ENCODE data around the gene NR6A1.
"Not testable (repeated sequence)": the region's sequence is repeated elsewhere in the genome, so short reads cannot be mapped to it uniquely, and the experiment has no call there.

NR6A1 gene

DNA sequence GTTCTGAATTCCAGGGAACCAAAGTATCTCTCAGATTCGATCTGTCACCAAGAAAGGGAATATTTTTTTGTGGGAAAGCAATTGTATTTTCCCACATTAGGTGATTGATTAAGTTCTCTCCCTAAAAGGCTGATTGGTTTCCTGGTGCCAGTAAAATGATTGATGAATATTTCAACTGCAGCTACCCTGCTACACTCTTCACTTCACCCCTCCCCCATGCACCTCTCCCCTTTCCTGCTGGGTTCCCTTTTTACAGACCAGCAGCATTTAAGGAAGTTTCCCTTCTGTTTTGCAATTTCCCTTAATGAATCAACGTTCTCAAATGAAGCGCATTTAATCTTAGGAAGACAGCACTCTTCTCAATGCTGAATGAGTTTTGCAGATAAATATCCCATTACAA, 13.1 kb downstream of the NR6A1 start:
- DNase-seq = no peak

- DNase-seq = no peak
Measured at GRCh38 chr9:124757616-124758015, 13.5 kb downstream of the NR6A1 start.

DNA sequence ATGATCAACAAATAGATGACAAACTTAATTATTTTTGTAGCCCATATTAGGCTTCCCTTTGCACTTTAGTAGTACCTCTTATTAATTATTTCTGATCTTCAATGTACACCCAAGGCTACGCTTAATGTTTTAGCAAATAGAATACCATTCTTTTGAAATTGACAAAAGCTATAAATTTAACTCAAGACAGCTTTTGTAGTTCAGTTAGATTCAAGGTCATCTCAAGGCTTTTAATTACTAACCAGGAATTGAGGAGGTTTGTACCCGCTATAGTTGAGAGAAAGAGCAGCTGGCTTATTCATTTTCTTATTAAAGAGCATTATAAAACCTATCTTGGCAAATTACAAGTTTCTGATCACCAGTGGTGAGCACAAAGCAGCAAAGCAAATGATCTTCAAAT, 15.1 kb downstream of the NR6A1 start:
- no peak for DNase-seq

DNA sequence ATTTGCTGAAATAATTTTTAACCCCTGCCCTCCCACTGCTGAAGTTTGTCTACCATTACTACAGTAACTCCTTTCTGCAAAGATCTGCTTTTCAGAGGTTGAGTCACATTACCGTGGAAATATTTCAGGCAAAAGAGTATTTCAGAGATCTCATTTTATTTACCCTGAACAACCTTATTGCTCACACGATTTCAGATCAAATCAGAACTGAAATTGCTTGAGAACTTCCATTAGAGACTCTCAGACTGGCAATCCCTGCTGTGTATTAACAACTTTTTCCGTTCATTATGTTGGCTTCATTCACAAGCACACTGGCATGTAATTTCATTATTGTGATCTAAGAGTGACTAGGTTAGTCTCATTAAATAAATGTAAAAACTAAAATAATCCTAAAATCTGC, 16.1 kb downstream of the NR6A1 start:
- DNase-seq = no peak

DNA sequence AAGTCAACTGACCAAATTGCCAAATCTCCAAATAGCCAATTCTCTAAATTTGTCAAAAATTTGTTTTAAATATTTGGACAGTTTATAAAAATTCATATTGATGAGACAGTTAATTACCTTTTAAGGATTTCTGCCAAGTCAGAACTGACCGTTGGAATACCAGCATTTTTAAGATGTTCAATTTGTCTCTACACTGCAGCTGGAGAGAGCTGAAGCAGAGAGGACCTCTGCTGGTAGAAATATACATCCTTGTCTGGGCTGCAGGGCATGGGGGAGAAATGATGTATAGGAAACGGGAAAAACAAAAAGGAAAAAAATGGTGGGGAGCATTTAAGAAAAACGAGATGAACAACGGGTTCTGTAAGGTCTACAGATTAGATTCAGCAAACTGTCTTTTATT, 16.8 kb downstream of the NR6A1 start:
- DNase-seq = no peak

DNA sequence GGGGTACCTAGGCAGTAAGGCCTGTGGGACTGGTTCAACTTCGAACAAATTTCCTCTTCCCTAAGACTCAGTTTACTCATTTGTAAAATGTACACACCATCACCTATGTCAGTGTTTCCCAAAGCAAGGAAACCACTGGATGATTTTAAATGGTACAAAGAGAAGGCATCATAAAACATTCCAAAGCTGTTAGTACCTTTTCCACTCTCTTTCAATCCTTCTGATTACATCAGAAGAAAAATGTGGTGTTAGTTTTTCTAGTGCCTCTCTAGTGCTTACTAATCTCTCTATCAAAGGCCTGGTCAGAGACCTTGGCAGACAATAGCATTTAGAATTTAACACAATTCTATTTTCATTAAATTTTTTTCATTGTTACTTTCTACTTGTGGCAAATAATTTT, 18.1 kb downstream of the NR6A1 start:
- DNase-seq = no peak

DNA sequence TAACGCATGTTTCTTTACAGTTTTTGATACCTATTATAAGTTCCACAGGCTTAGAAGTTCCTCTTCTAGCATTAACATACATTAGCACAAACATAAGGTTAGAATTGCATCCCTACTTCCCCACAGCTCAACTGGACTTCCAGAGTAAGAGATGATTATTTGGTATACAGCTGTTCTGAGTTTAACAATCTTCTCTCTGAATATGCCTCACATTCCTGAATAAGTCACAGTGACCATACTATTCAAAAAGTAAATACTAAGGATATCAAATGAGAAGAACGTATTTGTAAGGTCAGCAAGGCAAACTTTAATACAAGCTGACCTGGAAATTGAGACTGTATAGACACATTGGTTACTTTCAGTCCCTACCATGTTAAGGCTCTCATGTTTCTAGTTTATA, 21.3 kb downstream of the NR6A1 start:
- no peak for DNase-seq

GRCh38 chr9:124749284-124749683, 21.8 kb downstream of the NR6A1 start:
- DNase-seq = no peak

GRCh38 chr9:124747065-124747464, 24.0 kb downstream of the NR6A1 start:
- DNase-seq = no peak

DNA sequence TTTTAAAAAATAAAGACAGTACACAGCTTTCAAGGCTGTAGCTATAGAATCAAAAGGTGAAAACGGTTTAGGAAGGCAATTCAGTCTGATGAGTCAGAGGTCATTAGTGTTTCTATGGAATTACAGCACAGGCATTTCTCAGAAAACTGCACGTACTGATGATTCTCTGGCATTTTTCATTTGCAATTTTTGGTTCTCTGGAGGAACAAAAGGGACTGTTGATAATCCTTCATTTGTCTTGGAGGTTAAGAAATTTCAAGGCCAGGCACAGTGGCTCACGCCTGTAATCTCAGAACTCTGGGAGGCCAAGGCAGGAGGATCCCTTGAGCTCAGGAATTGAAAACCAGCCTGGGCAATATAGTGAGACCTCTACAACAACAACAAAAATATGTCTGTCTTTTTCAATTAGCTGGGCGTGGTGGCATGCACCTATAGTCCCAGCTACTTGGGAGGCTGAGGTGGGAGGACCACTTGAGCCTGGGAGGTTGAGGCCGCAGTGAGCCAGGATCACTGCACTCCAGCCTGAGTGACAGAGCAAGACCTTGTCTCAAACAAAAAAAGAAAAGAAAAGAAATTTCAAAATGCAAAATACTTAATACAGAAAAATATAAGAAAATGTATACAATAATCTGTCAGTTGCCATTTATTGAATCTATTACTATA, 27.3 kb downstream of the NR6A1 start:
- no peak for DNase-seq

DNA sequence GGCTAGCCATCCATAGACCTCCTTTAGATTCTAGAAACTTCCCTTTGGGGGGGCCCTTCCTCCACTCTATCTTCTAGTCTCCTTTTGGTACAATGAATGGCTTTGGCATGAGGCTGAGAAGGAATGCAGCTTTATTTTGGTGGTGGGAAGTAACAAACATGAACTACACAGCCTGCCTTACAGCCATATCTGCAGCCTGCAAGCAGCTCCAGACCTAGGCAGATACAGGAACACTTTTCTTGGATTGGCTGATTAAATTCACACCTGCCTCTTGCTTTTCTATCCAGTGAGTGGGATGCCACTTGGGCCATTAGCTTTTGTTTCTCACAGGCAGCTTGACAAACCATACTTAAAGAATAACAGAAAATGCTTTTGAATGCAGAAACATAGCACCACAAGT, 28.2 kb downstream of the NR6A1 start:
- no peak for DNase-seq

- DNase-seq = no peak
Measured at GRCh38 chr9:124741662-124742061, 29.4 kb downstream of the NR6A1 start.

DNA sequence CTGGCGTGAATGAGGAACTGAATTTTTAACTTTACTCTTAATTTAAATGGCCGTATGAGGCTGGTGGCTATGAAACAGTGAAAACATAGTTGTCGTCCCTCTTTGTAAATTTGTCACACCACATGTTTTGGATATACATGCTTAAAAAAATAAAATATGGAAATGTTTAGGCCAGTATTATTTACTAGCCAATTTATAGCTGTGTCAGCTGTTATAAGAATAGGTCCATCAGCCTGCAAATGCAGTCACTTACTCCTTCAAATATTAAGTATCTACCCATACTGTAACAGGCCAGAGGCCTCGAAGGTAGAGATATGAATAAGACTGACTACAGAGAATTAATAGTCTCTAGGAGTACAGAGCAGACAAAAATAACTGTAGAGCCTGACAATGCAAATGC, 30.0 kb downstream of the NR6A1 start:
- no peak for DNase-seq

- no peak for DNase-seq
Measured at GRCh38 chr9:124739360-124739759, 31.8 kb downstream of the NR6A1 start.

DNA sequence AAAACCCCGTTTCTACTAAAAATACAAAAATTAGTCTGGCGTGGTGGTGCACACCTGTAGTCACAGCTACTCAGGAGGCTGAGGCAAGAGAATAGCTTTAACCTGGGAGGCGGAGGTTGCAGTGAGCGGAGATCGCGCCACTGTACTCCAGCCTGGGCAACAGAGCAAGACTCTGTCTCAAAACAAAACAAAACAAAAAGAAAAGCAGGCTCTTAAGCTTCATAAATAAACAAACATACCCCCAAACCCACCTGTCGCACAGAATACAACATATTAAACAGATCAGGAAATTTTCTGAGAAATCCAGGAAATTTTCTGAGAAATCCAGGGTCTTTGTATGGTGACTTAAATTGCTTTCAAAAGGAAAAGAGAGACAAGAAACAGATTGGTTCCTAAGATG, 33.0 kb downstream of the NR6A1 start:
- DNase-seq = not testable (repeated sequence)

DNA sequence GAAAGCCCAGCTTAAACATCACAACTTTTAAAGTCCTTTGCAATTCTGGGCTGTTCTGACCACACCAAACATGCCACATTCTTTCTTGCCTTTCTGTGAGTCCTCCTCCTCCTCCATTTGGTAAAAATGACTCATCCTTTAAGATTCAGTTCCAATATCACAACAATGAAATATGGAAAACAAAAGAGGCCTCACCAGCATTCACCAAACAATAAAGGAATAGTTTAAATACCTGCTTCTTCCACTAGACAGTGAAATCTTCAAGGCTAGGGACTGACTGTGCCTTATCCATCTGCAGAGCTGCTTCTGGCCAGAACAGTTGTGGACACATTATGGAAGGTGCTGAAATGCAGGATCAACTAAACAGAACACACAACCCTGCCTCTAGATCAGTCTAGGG, 36.0 kb downstream of the NR6A1 start:
- DNase-seq = no peak

- not testable (repeated sequence) for DNase-seq
Measured at GRCh38 chr9:124734741-124735083, 36.4 kb downstream of the NR6A1 start.

GRCh38 chr9:124733964-124734740, 37.0 kb downstream of the NR6A1 start:
- DNase-seq = no peak

GRCh38 chr9:124730772-124731171, 40.3 kb downstream of the NR6A1 start:
- no peak for DNase-seq

GRCh38 chr9:124726886-124727285, 44.2 kb downstream of the NR6A1 start:
- DNase-seq = no peak

DNA sequence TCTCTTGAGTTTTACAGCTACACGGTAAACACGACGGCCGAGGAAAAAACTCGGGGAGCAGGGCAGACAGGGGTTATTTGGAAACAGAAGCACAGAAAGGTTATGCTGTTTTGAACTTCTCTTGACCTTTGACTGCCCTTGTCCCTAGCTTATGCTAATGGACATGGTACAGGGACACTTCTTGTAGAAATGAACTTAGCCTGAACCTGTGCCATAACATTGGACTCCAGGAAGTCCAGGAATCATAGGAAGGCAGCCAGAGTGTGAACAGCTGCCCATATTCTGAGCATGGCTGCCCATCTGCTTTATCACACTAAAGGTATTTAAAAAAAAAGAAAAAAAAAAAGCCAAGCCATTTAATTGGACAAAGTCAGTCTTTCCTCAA, 46.1 kb downstream of the NR6A1 start:
- no peak for DNase-seq

GRCh38 chr9:124724415-124725067, 46.6 kb downstream of the NR6A1 start:
- no peak for DNase-seq

GRCh38 chr9:124723352-124723751, 47.8 kb downstream of the NR6A1 start:
- DNase-seq = no peak

All from cerebellar nuclear complex (tissue), 1 donor.